ENCODE data around the gene CLEC4M.
"Not testable (repeated sequence)": the region's sequence is repeated elsewhere in the genome, so short reads cannot be mapped to it uniquely, and the experiment has no call there.

CLEC4M gene

DNA sequence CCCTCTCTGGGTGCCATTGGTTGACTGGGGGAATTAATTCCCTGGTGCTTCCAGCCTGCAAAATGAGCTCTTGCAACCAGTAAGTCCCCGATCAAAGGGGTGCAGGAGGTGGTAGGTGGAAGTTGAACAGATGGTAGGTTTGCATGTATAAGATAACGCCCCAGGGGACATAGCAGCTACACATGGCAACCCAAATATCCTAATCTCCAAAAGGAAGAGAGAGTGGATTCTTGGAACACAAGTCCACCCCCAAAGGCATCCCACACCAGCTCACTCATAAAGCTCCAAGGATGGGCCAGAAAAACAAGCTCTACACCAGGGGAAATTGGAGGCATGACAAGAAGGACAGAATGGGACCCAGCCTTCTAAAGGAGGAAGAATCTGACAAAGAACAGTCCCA, 20.5 kb upstream of the CLEC4M start:
- no peak for DNase-seq

DNA sequence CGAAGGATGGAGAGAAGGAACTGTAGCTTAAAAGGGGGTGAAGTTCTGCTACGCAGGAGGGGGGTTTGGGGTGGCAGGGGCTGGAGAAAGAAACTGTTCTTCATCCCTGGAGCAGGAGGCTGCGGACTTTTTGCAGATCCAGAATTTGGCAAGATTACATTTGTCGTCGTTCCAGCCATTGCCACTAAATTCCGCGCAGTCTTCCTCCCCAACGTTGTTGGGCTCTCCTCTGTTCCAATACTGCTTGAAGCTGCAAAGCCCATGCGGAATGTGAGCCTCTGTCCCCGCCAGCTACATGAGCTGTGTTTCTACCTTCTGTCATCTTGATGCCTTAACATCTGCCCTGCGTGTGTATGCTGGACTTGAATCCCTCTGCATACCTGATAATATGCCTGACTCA, 20.1 kb upstream of the CLEC4M start:
- no peak for DNase-seq

DNA sequence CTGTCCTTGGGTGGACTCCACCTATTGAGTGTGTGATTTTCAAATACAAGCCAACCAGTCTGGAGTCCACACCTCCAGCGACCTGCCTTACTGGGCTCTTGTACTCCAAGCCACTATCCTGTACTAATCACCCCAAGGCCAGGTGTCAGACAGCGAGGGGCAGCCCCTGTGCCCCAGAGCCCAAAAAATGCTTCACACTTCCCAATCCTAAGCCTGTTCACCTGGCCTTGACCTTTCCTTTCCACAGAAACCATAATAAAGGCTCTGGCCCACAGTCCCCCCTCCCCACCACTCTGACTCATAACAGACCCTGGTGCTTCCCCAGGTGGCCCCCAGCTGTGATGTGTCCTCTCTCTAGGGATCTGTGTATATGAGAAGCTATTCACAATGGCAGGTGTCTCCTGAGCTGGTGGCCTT, 19.6 kb upstream of the CLEC4M start:
- no peak for DNase-seq

DNA sequence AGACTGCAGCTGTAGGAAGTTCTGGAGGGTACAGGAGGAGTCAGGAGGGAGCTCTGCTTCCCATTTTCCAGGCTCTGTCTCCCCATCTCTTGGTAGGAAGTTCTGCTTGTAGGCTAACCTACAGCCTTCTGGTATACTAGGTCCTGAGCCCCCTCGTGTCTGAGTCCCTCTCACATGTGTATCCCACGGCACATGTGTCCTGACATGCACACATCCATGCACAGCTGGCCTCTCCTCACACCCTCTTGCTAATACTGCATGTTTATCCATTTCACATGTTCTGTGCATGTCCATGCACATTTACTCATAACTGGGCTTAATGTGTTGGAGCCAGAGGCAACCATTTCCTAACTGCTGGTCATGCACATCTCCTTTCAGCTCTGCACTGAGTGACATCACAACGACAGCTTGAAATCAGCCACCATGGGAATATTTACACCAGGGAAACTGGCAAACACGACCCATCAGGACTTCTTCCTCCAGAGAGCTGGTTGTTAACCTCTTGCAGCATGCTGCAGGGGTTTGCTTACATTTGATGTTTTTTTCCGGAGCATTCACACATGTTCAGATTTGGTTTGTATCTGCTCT, 18.8 kb upstream of the CLEC4M start:
- no peak for DNase-seq

DNA sequence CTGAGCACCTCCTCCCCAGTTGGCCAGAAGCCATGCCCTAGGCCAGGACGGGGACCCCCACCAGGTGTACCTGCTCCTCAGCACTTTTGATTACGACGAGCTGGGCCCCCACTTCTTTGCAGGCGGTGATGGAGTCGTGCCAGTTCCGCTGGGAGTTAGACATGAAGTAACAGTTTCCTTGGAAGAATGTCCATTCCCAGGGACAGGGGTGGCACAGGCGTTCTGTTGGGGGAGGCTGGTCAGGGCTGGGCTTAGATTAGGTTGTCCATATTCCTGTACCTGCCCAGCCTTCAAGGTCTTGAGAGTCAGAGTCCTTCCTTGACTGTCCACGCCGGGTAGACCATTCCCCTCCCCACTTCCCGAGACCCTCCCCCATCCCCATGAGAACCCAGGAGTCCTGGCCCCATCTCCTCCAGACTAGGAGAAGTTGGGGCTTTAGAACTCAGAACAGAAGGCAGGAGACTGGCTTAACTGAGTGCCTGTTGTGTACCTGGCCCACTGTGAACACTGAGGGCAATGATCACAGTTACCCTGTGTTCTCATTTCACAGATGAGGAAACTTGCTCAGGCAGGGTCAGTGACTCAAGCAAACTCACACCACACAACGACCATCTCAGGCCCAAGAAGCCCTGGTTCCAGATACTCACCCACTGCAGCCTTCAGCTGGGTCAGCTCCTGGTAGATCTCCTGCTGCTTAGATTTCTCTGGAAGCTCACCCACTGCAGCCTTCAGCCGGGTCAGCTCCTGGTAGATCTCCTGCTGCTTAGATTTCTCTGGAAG, 18.0 kb upstream of the CLEC4M start:
- DNase-seq = no peak

DNA sequence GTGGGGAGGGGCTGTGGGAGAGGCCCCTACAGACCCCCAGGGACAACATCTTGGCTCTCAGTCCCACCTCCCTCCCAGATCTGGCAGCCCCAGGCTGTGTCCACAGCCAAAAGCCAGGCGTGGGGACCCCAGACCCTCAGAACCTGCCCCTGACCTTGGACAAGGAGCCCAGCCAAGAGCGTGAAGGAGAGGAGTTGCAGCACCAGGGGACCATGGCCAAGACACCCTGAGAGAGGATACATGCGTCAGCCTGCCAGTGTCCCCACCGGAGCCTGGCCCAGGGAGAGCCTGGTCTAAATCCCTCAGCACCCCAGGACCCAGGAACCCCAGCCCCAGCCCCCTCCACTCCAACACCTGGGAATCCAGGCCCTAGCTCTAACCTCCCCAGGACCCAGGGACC, 16.7 kb upstream of the CLEC4M start:
- DNase-seq = not testable (repeated sequence)

DNA sequence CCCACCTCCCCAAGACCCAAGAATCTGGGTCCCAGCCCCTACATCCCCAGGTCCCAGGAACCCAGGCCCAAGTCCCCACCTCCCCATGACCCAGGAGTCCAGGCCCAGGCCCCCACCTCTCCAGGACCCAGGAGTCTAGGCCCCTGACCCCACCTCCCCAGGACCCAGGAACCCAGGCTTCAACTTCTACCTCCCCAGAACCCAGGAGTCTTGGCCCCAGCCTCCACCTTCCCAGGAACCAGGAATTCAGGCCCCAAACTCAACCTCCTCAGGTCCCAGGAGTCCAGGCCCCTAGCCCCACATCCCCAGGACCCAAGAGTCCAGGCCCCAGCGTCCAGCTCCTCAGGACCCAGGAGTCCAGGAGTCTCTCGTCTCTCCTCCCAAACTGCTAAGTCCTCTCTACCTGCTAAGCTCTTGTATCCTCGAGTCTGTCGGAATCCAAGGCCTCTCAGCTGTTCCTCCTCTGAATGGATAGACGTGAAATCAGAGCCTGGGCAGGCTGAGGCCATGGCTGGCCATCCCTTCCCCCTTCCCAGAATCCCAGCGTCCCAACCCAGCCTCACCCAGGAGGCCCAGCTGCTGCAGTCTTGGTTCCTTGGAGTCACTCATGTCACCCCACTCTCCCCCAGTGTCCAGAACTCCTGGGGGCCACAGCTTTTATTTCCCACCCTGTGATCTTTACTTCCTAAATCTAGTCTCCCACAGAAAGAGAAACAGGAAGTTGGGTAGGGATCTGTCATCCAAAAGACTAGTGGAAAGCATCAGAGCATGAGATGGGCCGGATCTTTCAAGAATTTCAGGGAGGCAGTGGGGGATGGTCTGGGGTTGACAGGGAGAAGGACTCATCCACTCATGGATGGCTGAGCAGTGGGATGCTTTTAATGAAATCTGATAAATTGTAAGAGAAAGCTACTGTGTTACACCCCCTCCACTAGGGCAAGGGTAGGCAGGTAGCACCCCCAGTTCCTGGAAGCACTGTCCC, 15.8 kb upstream of the CLEC4M start, which contains the start of gene CD209:
TSS of gene CD209 (minus strand) at position 632 of the 982 bp plus-strand sequence. CDS start at position 609, 23 bp downstream.
- DNase-seq = no peak

DNA sequence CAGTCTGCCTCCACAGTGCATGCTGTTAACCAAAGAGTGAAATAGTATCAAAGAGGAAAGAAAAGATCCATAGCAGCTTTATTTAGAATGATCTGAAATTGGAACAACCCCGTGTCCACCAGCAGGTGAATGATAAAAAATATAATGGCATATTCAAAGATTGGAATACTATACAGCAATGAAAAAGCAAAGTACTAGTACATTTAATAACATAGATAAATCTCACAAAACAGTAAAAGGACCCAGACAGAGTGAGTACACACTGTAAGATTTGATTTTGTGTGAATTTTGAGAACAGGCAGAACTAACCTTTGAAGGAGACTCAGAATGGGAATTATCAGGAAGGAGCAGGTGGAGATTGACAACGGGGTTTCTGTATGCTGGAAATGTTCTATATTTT, 14.9 kb upstream of the CLEC4M start:
- DNase-seq = no peak

DNA sequence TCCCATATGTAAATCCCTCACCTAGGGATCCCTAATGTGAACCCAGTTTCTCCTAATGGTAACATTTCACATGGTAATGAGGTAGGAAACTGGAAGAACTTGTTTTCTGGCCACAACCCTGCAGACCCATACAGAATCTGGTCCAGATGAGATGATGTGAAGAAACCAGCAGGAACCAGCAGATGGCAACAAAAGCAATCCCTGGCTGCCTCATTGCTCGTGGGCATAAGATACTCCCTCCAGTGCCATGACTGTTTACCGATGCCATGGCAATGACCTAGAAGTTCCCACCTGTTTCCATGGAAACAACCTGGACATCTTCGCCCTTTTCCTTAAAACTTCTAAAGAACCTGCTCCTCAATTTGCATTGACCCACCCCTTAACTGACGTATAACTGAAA, 14.3 kb upstream of the CLEC4M start:
- DNase-seq = no peak

DNA sequence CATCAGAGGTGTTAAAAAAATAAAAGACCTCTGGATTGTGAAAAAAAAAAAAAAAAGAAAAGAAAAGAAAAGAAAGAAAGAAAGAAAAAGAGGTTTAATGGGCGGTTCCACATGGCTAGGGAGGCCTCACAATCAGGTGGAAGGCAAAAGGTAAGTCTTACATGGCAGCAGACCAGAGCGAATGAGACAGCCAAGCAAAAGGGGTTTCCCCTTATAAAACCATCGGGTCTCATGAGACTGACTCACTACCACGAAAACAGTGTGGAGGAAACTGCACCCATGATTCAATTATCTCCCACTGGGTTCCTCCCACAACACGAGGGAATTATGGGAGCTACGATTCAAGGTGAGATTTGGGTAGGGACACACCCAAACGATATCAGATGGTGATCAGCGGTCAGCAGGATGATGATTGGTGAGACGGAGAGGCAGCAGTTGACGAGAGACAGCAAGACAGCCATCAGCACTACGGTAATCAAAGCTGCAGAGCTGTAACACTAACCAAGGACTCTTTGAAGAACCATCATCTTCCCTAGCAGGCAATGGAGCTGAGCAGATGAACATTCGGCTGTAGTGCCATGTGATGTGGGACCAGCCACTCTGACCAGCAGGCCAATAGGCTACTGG, 11.8 kb upstream of the CLEC4M start:
- DNase-seq = no peak

DNA sequence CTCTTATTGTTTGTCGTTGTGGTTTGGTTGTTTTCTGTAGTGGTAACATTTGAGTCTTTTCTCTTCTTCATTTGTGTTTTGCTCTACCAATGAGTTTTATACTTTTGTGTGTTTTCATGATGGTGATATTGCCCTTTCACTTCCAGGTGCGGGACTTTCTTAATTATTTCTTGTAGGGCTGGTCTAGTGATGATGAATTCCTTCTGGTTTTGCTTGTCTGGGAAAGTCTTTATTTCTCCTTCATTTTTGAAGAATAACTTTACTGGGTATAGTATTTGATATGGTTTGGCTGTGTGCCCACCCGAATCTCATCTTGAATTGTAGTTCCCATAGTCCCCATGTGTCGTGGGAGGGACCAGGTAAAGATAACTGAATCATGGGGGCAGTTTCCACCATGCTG, 6.8 kb upstream of the CLEC4M start:
- DNase-seq = no peak

DNA sequence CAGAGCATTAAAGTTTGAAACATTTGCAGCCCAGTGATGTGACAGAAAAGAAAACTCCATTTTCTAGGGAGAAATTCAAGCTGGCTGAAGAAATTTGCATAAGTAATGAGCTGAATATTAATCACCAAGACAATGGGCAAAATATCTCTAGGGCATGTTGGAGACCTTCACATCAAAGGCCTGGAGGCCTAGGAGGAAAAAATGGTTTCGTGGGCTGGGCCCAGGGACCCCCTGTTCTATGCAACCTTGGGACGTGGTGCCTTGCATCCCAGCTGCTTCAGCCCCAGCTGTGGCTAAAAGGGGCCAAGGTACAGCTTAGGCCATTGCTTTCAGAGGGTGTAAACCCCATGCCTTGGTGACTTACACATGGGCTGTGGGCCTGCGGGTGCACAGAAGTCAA, 5.7 kb upstream of the CLEC4M start:
- no peak for DNase-seq

DNA sequence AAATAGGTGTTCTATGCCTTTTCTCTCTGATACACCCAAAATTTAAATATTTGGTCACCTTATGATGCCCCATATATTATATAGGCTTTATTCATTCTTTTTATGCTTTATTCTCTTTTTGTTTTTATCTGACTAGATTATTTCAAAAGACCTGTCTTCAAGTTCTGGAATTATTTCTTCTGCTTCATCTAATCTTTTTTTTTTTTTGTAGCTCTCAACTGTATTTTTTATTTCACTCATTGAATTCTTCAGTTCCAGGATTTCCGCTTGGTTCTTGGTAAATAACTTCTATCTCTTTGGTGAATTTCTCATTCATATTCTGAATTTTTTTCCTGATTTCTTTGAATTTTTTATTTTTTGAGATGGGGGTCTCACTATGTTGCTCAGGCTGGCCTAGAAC, 3.9 kb upstream of the CLEC4M start:
- DNase-seq = no peak

DNA sequence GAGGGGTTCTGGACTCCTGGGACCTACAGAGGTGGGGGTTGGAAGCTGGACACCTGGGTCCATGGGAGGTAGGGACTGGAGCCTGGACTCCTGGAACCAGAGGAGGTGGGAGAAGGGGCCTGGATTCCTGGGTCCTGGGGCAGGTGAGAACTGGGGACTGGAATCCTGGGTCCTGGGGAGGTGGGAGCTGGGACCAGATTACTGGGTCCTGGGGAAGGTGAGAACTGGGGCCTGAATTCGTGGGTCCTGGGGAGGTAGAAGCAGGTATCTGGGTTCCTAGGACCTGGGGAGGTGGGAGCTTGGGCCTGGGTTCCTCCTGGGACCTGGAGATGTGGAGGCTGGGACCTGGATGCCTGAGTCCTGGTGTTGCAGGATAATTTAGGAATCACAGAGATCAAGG, 653 bp downstream of the CLEC4M start:
- no peak for DNase-seq

DNA sequence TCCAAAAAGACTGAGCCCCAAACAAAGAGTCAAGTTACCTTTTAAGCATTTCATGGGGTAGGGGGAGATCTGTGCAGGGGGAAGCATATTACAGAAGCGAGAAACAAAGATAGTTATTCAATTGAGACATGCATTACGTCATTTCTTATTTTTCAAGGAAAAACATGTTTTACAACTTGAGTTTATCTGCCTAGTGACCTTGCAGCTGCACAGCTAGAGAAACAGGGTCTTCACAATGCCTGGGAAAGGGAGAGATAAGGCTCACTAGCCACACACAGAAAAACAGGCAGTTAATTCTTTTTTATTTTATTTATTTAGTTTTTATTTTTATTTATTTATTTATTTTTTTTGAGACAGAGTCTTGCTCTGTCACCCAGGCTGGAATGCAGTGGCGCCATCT, 1.1 kb downstream of the CLEC4M start:
- not testable (repeated sequence) for DNase-seq

DNA sequence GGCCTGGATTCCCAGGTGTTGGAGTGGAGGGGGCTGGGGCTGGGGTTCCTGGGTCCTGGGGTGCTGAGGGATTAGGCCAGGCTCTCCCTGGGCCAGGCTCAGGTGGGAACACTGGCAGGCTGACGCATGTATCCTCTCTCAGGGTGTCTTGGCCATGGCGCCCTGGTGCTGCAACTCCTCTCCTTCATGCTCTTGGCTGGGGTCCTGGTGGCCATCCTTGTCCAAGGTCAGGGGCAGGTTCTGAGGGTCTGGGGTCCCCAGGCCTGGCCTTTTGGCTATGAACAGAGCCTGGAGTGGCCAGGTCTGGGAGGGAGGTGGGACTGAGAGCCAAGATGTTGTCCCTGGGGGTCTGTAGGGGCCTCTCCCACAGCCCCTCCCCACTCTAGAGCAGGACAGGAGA, 2.0 kb downstream of the CLEC4M start:
- not testable (repeated sequence) for DNase-seq

DNA sequence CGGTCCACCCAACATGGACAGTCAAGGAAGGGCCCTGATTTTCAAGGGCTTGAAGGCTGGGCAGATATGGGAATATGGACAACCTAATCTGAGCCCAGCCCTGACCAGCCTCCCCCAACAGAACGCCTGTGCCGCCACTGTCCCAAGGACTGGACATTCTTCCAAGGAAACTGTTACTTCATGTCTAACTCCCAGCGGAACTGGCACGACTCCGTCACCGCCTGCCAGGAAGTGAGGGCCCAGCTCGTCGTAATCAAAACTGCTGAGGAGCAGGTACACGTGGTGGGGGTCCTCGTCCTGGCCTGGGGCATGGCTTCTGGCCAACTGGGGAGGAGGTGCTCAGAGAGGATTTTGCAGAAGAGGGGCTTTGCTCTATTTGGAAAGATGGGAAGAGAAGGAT, 3.5 kb downstream of the CLEC4M start:
- DNase-seq = no peak

DNA sequence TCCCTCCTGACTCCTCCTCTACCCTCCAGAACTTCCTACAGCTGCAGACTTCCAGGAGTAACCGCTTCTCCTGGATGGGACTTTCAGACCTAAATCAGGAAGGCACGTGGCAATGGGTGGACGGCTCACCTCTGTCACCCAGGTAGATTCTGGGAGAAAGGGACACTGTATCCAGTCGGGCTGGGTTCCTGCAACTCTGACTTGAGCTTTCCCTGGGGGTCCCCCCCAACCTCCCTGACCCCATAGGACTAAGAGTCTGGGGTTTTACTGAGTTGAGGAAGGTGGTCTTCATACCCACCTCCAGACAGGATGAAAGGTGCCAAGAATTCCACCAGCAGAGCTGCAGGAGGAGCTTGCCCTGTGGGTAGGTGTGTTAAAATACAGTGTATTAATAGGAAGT, 4.4 kb downstream of the CLEC4M start:
- no peak for DNase-seq

DNA sequence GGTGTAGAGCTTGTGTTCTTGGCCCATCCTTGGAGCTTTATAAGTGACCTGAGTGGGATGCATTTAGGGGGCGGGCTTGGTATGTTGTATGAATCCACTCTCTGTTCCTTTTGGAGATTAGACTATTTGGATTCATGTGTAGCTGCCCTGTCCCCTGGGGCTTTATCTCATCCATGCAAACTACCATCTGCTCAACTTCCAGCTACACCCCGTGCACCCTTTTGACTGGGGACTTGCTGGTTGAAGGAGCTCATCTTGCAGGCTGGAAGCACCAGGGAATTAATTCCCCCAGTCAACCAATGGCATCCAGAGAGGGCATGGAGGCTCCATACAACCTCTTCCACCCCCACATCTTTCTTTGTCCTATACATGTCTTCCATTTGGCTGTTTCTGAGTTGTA, 6.1 kb downstream of the CLEC4M start:
- DNase-seq = no peak

DNA sequence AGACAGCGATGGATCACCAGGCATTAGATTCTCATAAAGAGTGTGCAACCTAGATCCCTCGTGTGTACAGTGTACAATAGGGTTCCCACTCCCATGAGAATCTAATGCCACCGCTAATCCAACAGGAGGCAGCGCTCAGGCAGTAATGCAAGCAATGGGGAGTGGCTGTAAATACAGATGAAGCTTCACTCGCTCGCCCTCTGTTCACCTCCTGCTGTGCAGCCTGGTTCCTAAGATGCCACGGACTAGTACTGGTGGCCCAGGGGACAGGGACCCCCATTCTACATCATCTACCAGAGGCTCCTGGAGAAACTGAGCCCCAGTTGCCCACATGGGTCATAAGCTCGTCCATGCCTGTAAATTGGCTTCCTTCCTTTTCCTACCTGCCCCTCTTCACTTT, 8.0 kb downstream of the CLEC4M start:
- no peak for DNase-seq

DNA sequence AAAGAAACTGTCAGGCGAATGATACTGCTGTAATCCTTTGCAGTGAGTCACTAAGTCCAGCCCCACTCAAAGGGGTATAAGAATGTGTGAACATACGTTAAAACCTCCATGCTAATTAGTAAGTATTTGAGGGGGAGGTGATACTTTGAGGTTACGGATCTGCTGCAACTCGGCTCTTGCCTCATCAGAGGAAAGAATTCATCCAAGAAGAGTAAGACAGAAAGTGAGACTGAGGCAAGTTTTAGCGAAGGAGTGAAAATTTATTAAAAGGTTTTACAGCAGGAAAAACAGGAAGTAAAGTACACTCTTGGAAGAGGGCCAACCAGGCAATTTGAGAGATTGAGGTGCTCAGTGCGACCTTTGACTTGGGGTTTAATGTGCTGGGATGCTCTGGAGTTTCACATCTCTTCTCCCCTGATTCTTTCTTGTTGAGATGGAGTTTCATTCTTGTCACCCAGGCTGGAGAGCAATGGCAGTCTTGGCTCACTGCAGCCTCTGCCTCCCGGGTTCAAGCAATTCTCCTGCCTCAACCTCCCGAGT, 9.8 kb downstream of the CLEC4M start:
- no peak for DNase-seq

DNA sequence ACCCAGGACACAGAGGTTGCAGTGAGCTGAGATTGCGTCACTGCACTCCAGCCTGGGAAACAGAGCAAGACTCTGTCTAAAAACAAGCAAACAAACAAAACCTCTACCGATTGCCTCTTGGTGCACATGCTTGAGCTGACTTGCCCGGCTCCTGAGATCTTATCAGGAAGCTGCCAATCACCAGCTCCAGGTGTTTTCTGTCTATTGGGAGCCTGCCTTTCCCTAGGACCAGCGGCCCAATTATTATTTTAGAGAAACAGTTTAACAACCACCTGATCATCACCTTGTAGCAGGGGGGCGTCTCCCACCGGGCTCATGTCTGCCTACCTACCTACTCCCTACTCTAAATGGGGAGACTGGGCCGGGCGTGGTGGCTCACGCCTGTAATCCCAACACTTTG, 10.8 kb downstream of the CLEC4M start:
- no peak for DNase-seq

DNA sequence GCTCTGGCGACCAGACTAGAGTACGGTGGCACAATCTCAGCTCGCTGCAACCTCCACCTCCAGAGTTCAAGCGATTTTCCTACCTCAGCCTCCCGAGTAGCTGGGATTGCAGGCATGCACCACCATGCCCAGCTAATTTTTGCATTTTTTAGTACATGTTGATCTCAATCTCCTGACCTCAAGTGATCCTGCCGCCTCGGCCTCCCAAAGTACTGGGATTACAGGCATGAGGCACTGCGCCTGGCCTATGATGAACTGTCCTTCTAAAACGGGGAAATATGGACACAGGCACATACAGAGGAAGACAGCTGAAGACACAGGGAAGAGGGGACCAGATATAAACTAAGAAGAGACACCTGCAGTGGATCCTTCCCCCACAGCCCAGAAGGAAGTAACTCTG, 12.7 kb downstream of the CLEC4M start:
- DNase-seq = no peak

Measured in NCI-H1092 (cell line).